ENCODE data around the gene ATG12. TPM values are rescaled to one million over a fixed set of nuclear protein-coding genes. Genes with fewer than 3 reads are reported as not detected.

The ATG12 gene
- total RNA-seq, 4 donors from 2014 or later = 54.1 to 89.5 (median 78.2) TPM

GRCh38 chr5:115817386-115817785 lies 24.0 kb downstream of the ATG12 start:
- TF ChIP-seq, protein P1, sequence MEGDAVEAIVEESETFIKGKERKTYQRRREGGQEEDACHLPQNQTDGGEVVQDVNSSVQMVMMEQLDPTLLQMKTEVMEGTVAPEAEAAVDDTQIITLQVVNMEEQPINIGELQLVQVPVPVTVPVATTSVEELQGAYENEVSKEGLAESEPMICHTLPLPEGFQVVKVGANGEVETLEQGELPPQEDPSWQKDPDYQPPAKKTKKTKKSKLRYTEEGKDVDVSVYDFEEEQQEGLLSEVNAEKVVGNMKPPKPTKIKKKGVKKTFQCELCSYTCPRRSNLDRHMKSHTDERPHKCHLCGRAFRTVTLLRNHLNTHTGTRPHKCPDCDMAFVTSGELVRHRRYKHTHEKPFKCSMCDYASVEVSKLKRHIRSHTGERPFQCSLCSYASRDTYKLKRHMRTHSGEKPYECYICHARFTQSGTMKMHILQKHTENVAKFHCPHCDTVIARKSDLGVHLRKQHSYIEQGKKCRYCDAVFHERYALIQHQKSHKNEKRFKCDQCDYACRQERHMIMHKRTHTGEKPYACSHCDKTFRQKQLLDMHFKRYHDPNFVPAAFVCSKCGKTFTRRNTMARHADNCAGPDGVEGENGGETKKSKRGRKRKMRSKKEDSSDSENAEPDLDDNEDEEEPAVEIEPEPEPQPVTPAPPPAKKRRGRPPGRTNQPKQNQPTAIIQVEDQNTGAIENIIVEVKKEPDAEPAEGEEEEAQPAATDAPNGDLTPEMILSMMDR (IDR thresholded peaks at IDR 0.05; ENCODE audit: low read depth) = no peak

DNA sequence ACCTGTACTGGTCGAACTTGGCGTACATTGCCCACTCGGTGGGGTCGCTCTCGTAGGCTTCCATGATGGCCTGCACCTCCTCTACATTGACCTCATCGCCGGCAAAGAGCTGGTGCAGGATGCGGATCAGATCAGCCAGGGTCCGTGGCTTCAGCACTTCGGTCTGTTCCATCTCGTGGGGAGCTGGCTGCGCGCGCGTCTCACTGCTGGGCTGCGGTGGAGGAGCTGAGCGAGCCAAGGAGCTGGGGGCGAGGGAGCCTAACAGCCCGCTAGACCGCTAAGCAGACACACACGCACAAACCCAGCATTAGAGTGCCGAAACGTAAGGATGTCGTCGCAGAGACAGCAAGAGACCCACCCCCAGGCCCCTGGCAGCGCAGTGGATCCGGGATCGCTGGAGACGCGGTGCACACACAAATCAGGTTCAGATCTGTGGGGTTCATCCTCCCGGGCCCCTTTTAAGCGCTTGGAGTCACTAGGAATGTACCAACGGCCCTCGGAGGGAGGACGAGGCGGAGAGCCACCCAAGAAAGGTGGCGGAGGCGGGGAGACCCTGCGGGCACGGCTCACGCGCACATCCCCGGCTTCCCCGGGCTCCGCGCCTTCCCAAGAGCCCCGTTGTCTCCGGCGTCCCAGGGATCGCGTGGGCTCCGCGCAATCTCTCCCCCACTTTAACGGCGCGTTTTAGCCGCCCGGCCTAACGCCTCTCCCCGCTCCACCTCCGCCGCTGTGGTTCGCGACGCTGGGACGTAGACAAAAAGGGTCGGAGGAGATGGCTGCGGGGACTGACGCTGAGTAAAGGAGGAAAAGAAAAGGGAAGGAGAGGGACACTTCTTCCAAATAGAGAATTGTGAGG lies 24.9 kb downstream of the ATG12 start, which contains the start of gene CDO1:
Gene CDO1 (minus strand): TSS at position 434 of the 856 bp plus-strand sequence. CDS start 262 bp downstream, at position 172.
- TF ChIP-seq, protein P1 (IDR thresholded peaks at IDR 0.05; ENCODE audit: low read depth) = no peak

GRCh38 chr5:115815693-115816225 lies 25.6 kb downstream of the ATG12 start:
- TF ChIP-seq, protein P1 (IDR thresholded peaks at IDR 0.05; ENCODE audit: low read depth) = no peak

DNA sequence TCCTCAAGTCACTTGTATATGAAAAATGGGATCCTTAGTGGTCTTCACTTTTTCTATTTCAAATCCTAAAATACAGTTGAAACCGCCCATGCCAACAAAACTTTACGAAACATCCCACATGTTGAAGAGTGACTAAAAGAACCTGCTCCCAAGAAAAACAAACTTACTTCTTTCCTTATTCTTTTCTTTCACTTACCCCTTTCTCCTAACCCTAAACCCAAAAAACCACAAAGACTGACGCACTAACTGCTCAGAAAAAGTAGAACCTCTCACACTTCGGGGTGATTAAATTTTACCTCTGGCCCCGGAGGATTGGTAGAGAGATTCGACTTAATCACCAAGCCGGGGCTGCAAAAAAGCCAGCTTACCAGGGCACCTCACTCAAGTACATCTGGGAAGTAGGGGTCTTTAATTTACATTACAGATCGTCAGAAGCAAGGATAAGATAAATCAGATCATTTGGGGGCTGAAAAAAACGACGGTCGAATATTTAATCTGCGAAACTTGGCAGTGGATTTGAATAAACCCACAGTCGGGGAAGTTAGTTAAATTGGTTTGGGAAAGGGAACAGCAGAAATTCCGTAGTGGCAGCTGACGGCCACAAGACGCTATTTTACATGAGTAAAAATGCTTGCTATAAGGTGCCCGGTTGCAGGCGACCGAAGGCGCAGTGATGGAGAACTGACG lies 26.2 kb downstream of the ATG12 start:
- TF ChIP-seq, protein P1 (IDR thresholded peaks at IDR 0.05; ENCODE audit: low read depth) = no peak

GRCh38 chr5:115813719-115814118 lies 27.6 kb downstream of the ATG12 start:
- TF ChIP-seq, protein P1 (IDR thresholded peaks at IDR 0.05; ENCODE audit: low read depth) = no peak

DNA sequence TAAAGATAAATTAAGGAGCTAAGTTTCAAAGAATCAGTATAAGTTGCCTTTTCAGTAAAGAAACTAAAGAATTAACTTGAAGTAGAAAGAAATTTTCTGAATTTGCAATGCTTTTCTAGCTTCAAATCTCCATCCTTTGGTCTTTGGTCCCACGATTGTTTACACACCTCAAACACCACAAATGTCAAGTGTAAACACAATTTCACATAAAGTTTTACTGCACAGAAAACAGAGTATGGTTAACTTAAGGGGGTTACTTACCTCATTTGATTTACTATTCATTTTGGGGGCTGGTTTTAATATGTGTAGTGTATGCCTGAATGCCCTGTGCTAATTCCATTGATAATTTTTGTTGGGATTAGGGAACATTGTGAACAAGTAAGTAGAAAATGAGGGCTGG lies 29.0 kb downstream of the ATG12 start:
- TF ChIP-seq, protein P1 (IDR thresholded peaks at IDR 0.05; ENCODE audit: low read depth) = no peak

- TF ChIP-seq, protein P1 (IDR thresholded peaks at IDR 0.05; ENCODE audit: low read depth) = no peak
These were observed 30.0 kb downstream of the ATG12 start for GRCh38 chr5:115811406-115811805.
